OCI-LY7 (cell line): Measurements from ENCODE around the gene MTHFD2L. TPM values are rescaled to one million over a fixed set of nuclear protein-coding genes. Genes with fewer than 3 reads are reported as not detected.

Experiments used
- BruUV-seq: library from RNA; stranded (reverse); fragments of 400-500 nt; replicated peaks from 2 replicates; lab custom pipeline; 2021; lab: Mats Ljungman, UMichigan
- CTCF ChIA-PET: fragments of 300-600 bp; sonication (Branson Sonifier 250); formaldehyde crosslinking; loops from one replicate; lab custom pipeline; 2022; ENCODE audit warnings: antibody characterized with exemption; ENCODE audit not compliant: unreplicated experiment; lab: Charles Lee
- POLR2A ChIA-PET: fragments of 300-600 bp; sonication (Branson Sonifier 250); formaldehyde crosslinking; loops from one replicate; lab custom pipeline; 2022; ENCODE audit warnings: antibody characterized with exemption; lab: Charles Lee
- DNase-seq: peaks from one replicate; pipeline ENCODE4 v3.0.0-alpha.2; 2015; ENCODE audit warnings: low spot score
- H2AFZ ChIP-seq: fragments of 200-600 bp; sonication (generic), shearing (Covaris generic); 2 replicates; pipeline ENCODE4 v1.6.1; 2014; ENCODE audit warnings: mild to moderate bottlenecking, antibody characterized with exemption, low read length, moderate library complexity
- H3K27ac ChIP-seq: fragments of 200-600 bp; sonication (generic); 2 replicates; pipeline ENCODE4 v1.5.1; 2014; ENCODE audit warnings: mixed run types, low read depth, mild to moderate bottlenecking, moderate library complexity, low read length, inconsistent platforms; ENCODE audit not compliant: poor library complexity, severe bottlenecking
- H3K36me3 ChIP-seq: fragments of 200-600 bp; sonication (generic); 2 replicates; pipeline ENCODE4 v1.6.1; 2014; ENCODE audit warnings: mild to moderate bottlenecking, antibody characterized with exemption, low read length, moderate library complexity, mixed read lengths; ENCODE audit not compliant: insufficient read depth
- H3K4me1 ChIP-seq: fragments of 200-600 bp; sonication (generic); 2 replicates; pipeline ENCODE4 v1.5.1; 2014; ENCODE audit warnings: mild to moderate bottlenecking, low read length; ENCODE audit not compliant: insufficient read depth, poor library complexity, severe bottlenecking
- H3K4me2 ChIP-seq: fragments of 200-600 bp; sonication (generic); 2 replicates; pipeline ENCODE4 v1.6.1; 2014; ENCODE audit warnings: mild to moderate bottlenecking, low read length
- H3K4me3 ChIP-seq: fragments of 200-600 bp; sonication (generic); 2 replicates; pipeline ENCODE4 v1.5.1; 2014; ENCODE audit warnings: mild to moderate bottlenecking, low read depth, low read length; ENCODE audit not compliant: poor library complexity, severe bottlenecking
- H3K79me2 ChIP-seq: fragments of 200-600 bp; sonication (generic); 2 replicates; pipeline ENCODE4 v1.6.1; 2016; ENCODE audit warnings: low read depth, mild to moderate bottlenecking, low read length, moderate library complexity, mixed read lengths; ENCODE audit not compliant: insufficient read depth
- H3K9me2 ChIP-seq: fragments of 200-600 bp; sonication (generic); 2 replicates; pipeline ENCODE4 v1.6.1; 2016; ENCODE audit warnings: mild to moderate bottlenecking, low read length, mixed read lengths; ENCODE audit not compliant: insufficient read depth
- H3K9me3 ChIP-seq: fragments of 200-600 bp; sonication (generic); 2 replicates; pipeline ENCODE4 v1.6.1; 2014; ENCODE audit warnings: mild to moderate bottlenecking, mixed run types, low read length, mixed read lengths
- H4K20me1 ChIP-seq: fragments of 200-600 bp; sonication (generic); 2 replicates; pipeline ENCODE4 v1.6.1; 2014; ENCODE audit warnings: mild to moderate bottlenecking, antibody characterized with exemption, low read length, moderate library complexity, mixed read lengths; ENCODE audit not compliant: insufficient read depth
- CTCF ChIP-seq: fragments of 200-600 bp; sonication (generic); conservative IDR thresholded peaks from 2 replicates; pipeline ENCODE4 v1.5.1; 2014; ENCODE audit warnings: mild to moderate bottlenecking, antibody characterized with exemption, low read length, moderate library complexity, mixed read lengths
- EZH2phosphoT487 ChIP-seq: fragments of 200-600 bp; sonication (generic); IDR thresholded peaks from 2 replicates; pipeline ENCODE4 v1.6.1; 2018; ENCODE audit warnings: low read depth, borderline replicate concordance, mild to moderate bottlenecking, mixed run types, antibody characterized with exemption, low read length, moderate library complexity, mixed read lengths
- intact Hi-C: fragments of 100-400 bp; cut with micrococcal nuclease; formaldehyde crosslinking; loops from one replicate; pipeline ENCODE4 v1.10.0; 2022; ENCODE audit not compliant: unreplicated experiment
- total RNA-seq, 2 experiments: library from RNA; depleted of rRNA in 1 of 2; stranded (reverse); fragments of >200 nt in 1 of 2; shearing (Covaris generic) in 1 of 2; gene quantifications; 2 replicates each; pipeline ENCODE4 v1.2.3, GENCODE V29; 2014 to 2022

Gene MTHFD2L
- total RNA-seq, 2 experiments from 2014 or later = 18.7 to 18.9 TPM

GRCh38 chr4:74158466-74159142 is 686 bp downstream of the MTHFD2L start:
- intact Hi-C loops = loop anchor here (10.0 kb wide), 1 partner anchor 574 kb away; no protein-coding TSS in a partner anchor
- CTCF ChIA-PET = no interaction called here
- peak overlapping the region; percentile 35 for H3K27ac ChIP-seq
- BruUV-seq = TSS peak; percentile 55
- peak; percentile 29 for DNase-seq
- H3K9me2 ChIP-seq = no peaks in the 10 kb centered on the region
- TF ChIP-seq EZH2phosphoT487 (no peak), CTCF (no peak)
- H3K4me1 ChIP-seq = peaks cover 14% of the 10 kb centered on the region
- POLR2A ChIA-PET = interaction anchor here (1.6 kb wide), 1 partner anchor 20 kb away, joined by 4 read pairs; no protein-coding TSS in a partner anchor
- peak overlapping the region; percentile 99 for H3K4me2 ChIP-seq
- H4K20me1 ChIP-seq = 0 out of 2 replicates have a peak, but pooled peaks cover 5% of the 10 kb centered on the region
- peaks cover 38% of the 10 kb centered on the region for H3K36me3 ChIP-seq
- peak overlapping the region; percentile 85 for H3K4me3 ChIP-seq
- H2AFZ ChIP-seq = peak overlapping the region; percentile 99; the same call in 1 of the 2 replicates
- peaks cover 43% of the 10 kb centered on the region for H3K79me2 ChIP-seq
- H3K9me3 ChIP-seq = no peaks in the 10 kb centered on the region

DNA sequence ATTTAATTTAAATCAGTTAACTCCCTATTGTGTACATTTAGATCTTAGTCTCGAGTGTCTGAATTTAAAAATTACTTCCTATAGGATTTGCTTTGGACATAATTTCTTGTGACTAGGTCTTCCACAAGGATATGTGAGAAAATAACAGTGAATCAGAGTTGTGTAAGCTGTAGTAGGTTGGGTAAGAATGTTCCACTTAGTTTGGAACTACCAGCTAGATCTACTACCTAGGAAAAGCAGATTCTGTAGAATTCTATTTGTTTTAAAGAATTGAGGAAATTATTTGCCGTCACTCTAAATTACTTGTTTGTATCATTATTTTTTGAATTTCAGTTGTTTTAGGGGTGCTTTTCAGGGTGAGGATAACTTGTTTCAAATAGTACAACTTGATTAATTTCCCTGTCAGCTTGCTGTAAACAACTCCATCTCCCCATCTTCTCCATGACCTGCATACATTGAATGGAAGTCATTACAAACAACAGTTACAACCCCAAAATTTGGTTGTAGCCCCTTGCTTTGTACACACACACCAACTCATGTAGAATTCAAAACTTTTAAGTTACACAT is 1.3 kb downstream of the MTHFD2L start:
- BruUV-seq = no TSS peak
- Histone ChIP-seq H3K36me3 (peaks cover 39% of the 10 kb centered on the region), H3K4me2 (peak overlapping the region; percentile 99), H3K79me2 (peaks cover 43% of the 10 kb centered on the region), H4K20me1 (0 out of 2 replicates have a peak, but pooled peaks cover 5% of the 10 kb centered on the region), H3K4me1 (peaks cover 14% of the 10 kb centered on the region), H3K27ac (no peak overlapping the region), H3K4me3 (peak overlapping the region; percentile 85), H2AFZ (peak overlapping the region; percentile 99; the same call in 1 of the 2 replicates), H3K9me3 (no peaks in the 10 kb centered on the region), H3K9me2 (no peaks in the 10 kb centered on the region)
- TF ChIP-seq CTCF = no peak
- no peak for TF ChIP-seq EZH2phosphoT487
- ChIA-PET CTCF (no interaction called here), POLR2A (interaction anchor here (1.6 kb wide), 1 partner anchor 19 kb away, joined by 4 read pairs; no protein-coding TSS in a partner anchor)
- intact Hi-C loops = loop anchor here (10.0 kb wide), 1 partner anchor 574 kb away; no protein-coding TSS in a partner anchor
- DNase-seq = no peak
